SK-MEL-5 (cell line): ENCODE results near the gene WFDC12. TPM values are rescaled to one million over a fixed set of nuclear protein-coding genes. Genes with fewer than 3 reads are reported as not detected.

Experiments
- DNase-seq: peaks from one replicate; pipeline ENCODE4 v3.0.0-alpha.2; 2016; ENCODE audit warnings: low read depth, low spot score
- in situ Hi-C: cut with HindIII; loops from 2 replicates; pipeline ENCODE4 v1.10.0; 2016; ENCODE audit warnings: low sequenced_read_pairs, high pct_unique_total_duplicates, low pct_unique_long_range_greater_than_20kb
- total RNA-seq: library from RNA; depleted of rRNA; stranded (reverse); fragments of >200 nt; shearing (Covaris generic); gene quantifications from 2 replicates; pipeline ENCODE4 v1.2.3, GENCODE V29; 2014

The WFDC12 gene
- total RNA-seq, 1 experiment from 2014 or later = not detected

GRCh38 chr20:45098103-45098773, 26.0 kb downstream of the WFDC12 start:
- in situ Hi-C loops = no loop called here

GRCh38 chr20:45097485-45098102, 26.7 kb downstream of the WFDC12 start:
- peak; percentile 43 for DNase-seq
- in situ Hi-C loops = no loop called here

More at GRCh38 chr20:45098103-45098773, 26.0 kb downstream of the WFDC12 start:
- peak; percentile 60 for DNase-seq

- in situ Hi-C loops = no loop called here
Measured at GRCh38 chr20:45096781-45097180, 27.5 kb downstream of the WFDC12 start.

GRCh38 chr20:45095805-45096238, 28.4 kb downstream of the WFDC12 start:
- in situ Hi-C loops = no loop called here
- DNase-seq = peak; percentile 88

More at GRCh38 chr20:45096781-45097180, 27.5 kb downstream of the WFDC12 start:
- no peak for DNase-seq

GRCh38 chr20:45094864-45095574, 29.2 kb downstream of the WFDC12 start:
- in situ Hi-C loops = no loop called here
- DNase-seq = no peak

GRCh38 chr20:45094201-45094600, 30.1 kb downstream of the WFDC12 start:
- DNase-seq = no peak
- in situ Hi-C loops = no loop called here

GRCh38 chr20:45092898-45093297, 31.4 kb downstream of the WFDC12 start:
- no peak for DNase-seq
- in situ Hi-C loops = no loop called here

- in situ Hi-C loops = no loop called here
Measured at GRCh38 chr20:45091366-45091765, 32.9 kb downstream of the WFDC12 start.

GRCh38 chr20:45090481-45090880, 33.8 kb downstream of the WFDC12 start:
- no peak for DNase-seq
- in situ Hi-C loops = no loop called here

More at GRCh38 chr20:45091366-45091765, 32.9 kb downstream of the WFDC12 start:
- DNase-seq = no peak

- DNase-seq = peak; percentile 49
- in situ Hi-C loops = no loop called here
Measured at GRCh38 chr20:45088247-45088646, 36.0 kb downstream of the WFDC12 start.

GRCh38 chr20:45087814-45088213, 36.5 kb downstream of the WFDC12 start:
- no peak for DNase-seq
- in situ Hi-C loops = no loop called here

GRCh38 chr20:45087097-45087790, 37.0 kb downstream of the WFDC12 start:
- DNase-seq = no peak
- in situ Hi-C loops = no loop called here

GRCh38 chr20:45085867-45086266, 38.4 kb downstream of the WFDC12 start:
- DNase-seq = peak; percentile 29

GRCh38 chr20:45085289-45085688, 39.0 kb downstream of the WFDC12 start:
- in situ Hi-C loops = no loop called here
- no peak for DNase-seq

More at GRCh38 chr20:45085867-45086266, 38.4 kb downstream of the WFDC12 start:
- in situ Hi-C loops = no loop called here

GRCh38 chr20:45083127-45083526, 41.1 kb downstream of the WFDC12 start:
- no peak for DNase-seq
- in situ Hi-C loops = no loop called here

- in situ Hi-C loops = no loop called here
Measured at GRCh38 chr20:45082468-45082867, 41.8 kb downstream of the WFDC12 start.

GRCh38 chr20:45080867-45081624, 43.2 kb downstream of the WFDC12 start:
- DNase-seq = peak; percentile 76
- in situ Hi-C loops = no loop called here

More at GRCh38 chr20:45082468-45082867, 41.8 kb downstream of the WFDC12 start:
- no peak for DNase-seq
